Ovary (tissue), 3 donors: ENCODE measurements around the gene TMEM235.

Experiments
- EP300 ChIP-seq: sonication (generic); formaldehyde crosslinking; IDR thresholded peaks from one replicate; pipeline ENCODE4 v1.6.1; 2017; ENCODE audit warnings: antibody characterized with exemption
- POLR2A ChIP-seq: fragments of 450-650 bp; IDR thresholded peaks from one replicate; pipeline ENCODE4 v1.6.1; 2017; ENCODE audit warnings: antibody characterized with exemption, mild to moderate bottlenecking, moderate library complexity
- TF ChIP-seq, protein P1 (sequence below), 3 donors: fragments of 450-650 bp in 2 of 3; fragments of 200-600 bp in 1 of 3; IDR thresholded peaks; one replicate each; pipeline versions ENCODE4 v1.5.1 to v1.8.0; 2016 to 2022; ENCODE audit warnings: antibody characterized with exemption in 3 of 3, mild to moderate bottlenecking in 1 of 3
- donor health status: DM: no; HTN: no; CAD: no.

DNA sequence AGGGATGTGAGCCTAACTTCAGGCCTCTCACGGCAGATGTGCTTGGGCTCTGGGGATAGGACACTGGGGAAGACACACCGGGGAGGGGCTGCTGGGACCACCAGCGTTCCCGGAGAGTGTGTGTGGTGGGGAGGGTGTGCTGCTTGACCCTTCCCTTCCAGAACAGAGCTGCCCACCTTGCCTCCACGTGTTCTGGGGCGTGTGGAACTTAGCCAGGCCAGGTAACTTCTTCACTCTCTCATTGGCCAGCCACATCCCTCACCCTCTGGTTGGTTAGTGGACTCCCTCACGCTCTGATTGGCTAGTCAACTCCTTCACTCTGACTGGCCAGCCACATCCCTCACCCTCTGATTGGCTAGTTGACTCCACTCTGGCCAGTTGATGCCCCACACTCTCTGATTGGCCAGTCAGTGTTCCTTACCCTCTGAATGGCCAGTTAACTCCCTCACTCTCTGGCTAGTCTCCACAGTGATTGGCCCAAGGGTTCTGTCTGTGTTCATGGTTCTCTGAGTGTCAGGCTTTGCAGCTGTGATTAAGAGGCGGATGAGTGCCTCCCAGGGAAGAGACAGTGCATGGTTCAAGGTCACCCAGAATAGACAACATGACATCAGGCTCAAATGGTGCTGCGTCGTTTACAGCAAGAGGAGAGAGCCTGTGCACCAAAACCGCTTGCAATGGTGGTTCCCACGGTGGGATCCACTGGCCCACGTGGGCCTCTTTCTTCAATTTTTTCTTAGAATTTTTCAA lies 10.0 kb downstream of the TMEM235 start:
- no peak for TF ChIP-seq POLR2A
- TF ChIP-seq, protein P1, sequence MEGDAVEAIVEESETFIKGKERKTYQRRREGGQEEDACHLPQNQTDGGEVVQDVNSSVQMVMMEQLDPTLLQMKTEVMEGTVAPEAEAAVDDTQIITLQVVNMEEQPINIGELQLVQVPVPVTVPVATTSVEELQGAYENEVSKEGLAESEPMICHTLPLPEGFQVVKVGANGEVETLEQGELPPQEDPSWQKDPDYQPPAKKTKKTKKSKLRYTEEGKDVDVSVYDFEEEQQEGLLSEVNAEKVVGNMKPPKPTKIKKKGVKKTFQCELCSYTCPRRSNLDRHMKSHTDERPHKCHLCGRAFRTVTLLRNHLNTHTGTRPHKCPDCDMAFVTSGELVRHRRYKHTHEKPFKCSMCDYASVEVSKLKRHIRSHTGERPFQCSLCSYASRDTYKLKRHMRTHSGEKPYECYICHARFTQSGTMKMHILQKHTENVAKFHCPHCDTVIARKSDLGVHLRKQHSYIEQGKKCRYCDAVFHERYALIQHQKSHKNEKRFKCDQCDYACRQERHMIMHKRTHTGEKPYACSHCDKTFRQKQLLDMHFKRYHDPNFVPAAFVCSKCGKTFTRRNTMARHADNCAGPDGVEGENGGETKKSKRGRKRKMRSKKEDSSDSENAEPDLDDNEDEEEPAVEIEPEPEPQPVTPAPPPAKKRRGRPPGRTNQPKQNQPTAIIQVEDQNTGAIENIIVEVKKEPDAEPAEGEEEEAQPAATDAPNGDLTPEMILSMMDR (IDR thresholded peaks at IDR 0.05), result no peak
- TF ChIP-seq EP300, result no peak
